NCI-H1436 treated with DMSO at 0.1 percent for 48 hours (cell line): ENCODE measurements around the gene NMT1.

Source experiments
- DNase-seq: peaks from one replicate; lab custom pipeline; 2025; lab: John Stamatoyannopoulos, UW

NMT1 gene

DNA sequence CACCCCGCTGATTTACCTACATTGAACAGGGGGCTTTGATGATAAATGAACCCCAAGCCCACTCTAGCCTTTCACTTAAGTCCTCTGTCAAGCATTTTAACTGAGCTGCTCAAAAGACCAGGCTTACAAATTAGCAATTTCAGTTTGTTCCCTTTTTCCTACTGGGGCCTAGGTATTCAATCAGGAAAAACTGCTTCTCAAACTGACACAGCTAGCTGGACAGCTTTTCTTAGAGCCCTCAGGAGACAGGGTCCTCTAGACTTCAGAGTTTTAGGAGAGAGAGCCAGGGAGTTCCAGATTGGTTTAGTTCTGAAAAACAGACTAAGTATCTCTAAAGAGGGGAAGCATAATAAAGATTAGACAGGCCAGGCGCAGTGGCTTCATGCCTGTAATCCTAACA, 94.4 kb downstream of the NMT1 start:
- DNase-seq, result no peak

DNA sequence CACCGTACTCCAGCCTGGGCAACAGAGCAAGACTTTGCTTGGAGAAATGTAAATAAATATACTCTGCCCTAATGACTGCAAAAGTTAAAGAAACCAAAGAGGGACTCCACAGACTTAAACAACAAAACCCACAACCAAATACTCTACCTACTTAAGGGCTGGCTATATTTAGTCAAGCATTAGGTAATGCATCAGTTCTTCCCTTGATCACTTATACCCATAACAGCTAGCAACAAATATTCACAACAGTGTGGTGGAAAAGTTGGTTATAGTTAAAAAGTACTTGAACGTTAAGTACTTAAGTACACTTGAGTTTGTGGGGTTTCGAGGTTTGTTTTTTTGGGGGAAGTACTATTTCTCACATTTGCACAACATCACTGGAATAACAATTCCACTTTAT, 95.1 kb downstream of the NMT1 start:
- DNase-seq, result no peak
